OCI-LY1 (cell line): ENCODE data around the gene PLPP7.

Source experiments
- H2AFZ ChIP-seq: fragments of 200-600 bp; sonication (generic), shearing (Covaris generic); 2 replicates; pipeline ENCODE4 v1.6.0; 2014; ENCODE audit warnings: antibody characterized with exemption, mild to moderate bottlenecking, low read length
- H3F3A ChIP-seq: fragments of 200-600 bp; sonication (generic), shearing (Covaris generic); 2 replicates; pipeline ENCODE4 v1.6.0; 2014; ENCODE audit warnings: mild to moderate bottlenecking, antibody characterized with exemption, low read length, moderate library complexity; ENCODE audit not compliant: insufficient read depth
- H3K27ac ChIP-seq: fragments of 200-600 bp; sonication (generic); 2 replicates; pipeline ENCODE4 v1.5.1; 2014; ENCODE audit warnings: low read length, mixed run types, mild to moderate bottlenecking, low read depth; ENCODE audit not compliant: poor library complexity, severe bottlenecking
- H3K27me3 ChIP-seq: fragments of 200-600 bp; sonication (generic); 2 replicates; pipeline ENCODE4 v1.6.0; 2014; ENCODE audit warnings: antibody characterized with exemption, mild to moderate bottlenecking, low read length, moderate library complexity; ENCODE audit not compliant: insufficient read depth
- H3K36me3 ChIP-seq: fragments of 200-600 bp; sonication (generic); 2 replicates; pipeline ENCODE4 v1.6.1; 2014; ENCODE audit warnings: mild to moderate bottlenecking, antibody characterized with exemption, low read length, moderate library complexity, mixed read lengths; ENCODE audit not compliant: insufficient read depth
- H3K4me1 ChIP-seq: fragments of 200-600 bp; sonication (generic); 2 replicates; pipeline ENCODE4 v1.5.1; 2014; ENCODE audit warnings: mild to moderate bottlenecking, low read length, moderate library complexity; ENCODE audit not compliant: insufficient read depth, severe bottlenecking
- H3K4me2 ChIP-seq: fragments of 200-600 bp; sonication (generic), shearing (Covaris generic); 2 replicates; pipeline ENCODE4 v1.6.1; 2014; ENCODE audit warnings: low read length
- H3K4me3 ChIP-seq: fragments of 200-600 bp; sonication (generic); 2 replicates; pipeline ENCODE4 v1.5.1; 2014; ENCODE audit warnings: low read length, low read depth, mild to moderate bottlenecking, mixed read lengths; ENCODE audit not compliant: poor library complexity, severe bottlenecking
- H3K79me2 ChIP-seq: fragments of 200-600 bp; shearing (Covaris generic); 2 replicates; pipeline ENCODE4 v1.6.1; 2016; ENCODE audit warnings: mixed run types, low read length, mixed read lengths; ENCODE audit not compliant: insufficient read depth
- H3K9ac ChIP-seq: fragments of 200-600 bp; sonication (generic), shearing (Covaris generic); 2 replicates; pipeline ENCODE4 v1.6.1; 2014; ENCODE audit warnings: mild to moderate bottlenecking, low read length, mixed read lengths
- H3K9me2 ChIP-seq: fragments of 200-600 bp; sonication (generic), shearing (Covaris generic); 2 replicates; pipeline ENCODE4 v1.6.1; 2014; ENCODE audit warnings: low read depth, mild to moderate bottlenecking, low read length, mixed read lengths
- H3K9me3 ChIP-seq: fragments of 200-600 bp; shearing (Covaris generic); 2 replicates; pipeline ENCODE4 v1.6.1; 2014; ENCODE audit warnings: low read length, mixed read lengths
- H4K20me1 ChIP-seq: fragments of 200-600 bp; sonication (generic), shearing (Covaris generic); 2 replicates; pipeline ENCODE4 v1.6.0; 2016; ENCODE audit warnings: mild to moderate bottlenecking, low read length; ENCODE audit not compliant: insufficient read depth
- CTCF ChIP-seq: fragments of 200-600 bp; sonication (generic), shearing (Covaris generic); IDR thresholded peaks from 2 replicates; pipeline ENCODE4 v1.5.1; 2017; ENCODE audit warnings: mild to moderate bottlenecking, antibody characterized with exemption, low read length, moderate library complexity, mixed read lengths
- EZH2 ChIP-seq: fragments of 200-600 bp; sonication (generic), shearing (Covaris generic); IDR thresholded peaks from 2 replicates; pipeline ENCODE4 v1.8.0; 2017; ENCODE audit warnings: borderline replicate concordance, mixed run types, mild to moderate bottlenecking, antibody characterized with exemption, low read length, moderate library complexity, mixed read lengths

PLPP7 gene

GRCh38 chr9:131258186-131258585 is 31.3 kb upstream of the PLPP7 start:
- H3K27me3 ChIP-seq, result no peaks in the 10 kb centered on the region
- H3K4me2 ChIP-seq, result no peak overlapping the region
- no peak overlapping the region for H3K27ac ChIP-seq
- H2AFZ ChIP-seq, result no peak overlapping the region
- H3K79me2 ChIP-seq, result no peaks in the 10 kb centered on the region
- 0 out of 2 replicates have a peak, but pooled peaks cover 5% of the 10 kb centered on the region for H3K36me3 ChIP-seq
- H3K9me2 ChIP-seq, result no peaks in the 10 kb centered on the region
- TF ChIP-seq CTCF (no peak), EZH2 (no peak)
- H3K4me3 ChIP-seq, result no peak overlapping the region
- peaks cover 45% of the 10 kb centered on the region for H3K4me1 ChIP-seq
- H4K20me1 ChIP-seq, result no peaks in the 10 kb centered on the region
- peaks cover 3% of the 10 kb centered on the region; the same call in 1 of the 2 replicates for H3F3A ChIP-seq
- H3K9ac ChIP-seq, result no peak overlapping the region
- no peaks in the 10 kb centered on the region for H3K9me3 ChIP-seq

GRCh38 chr9:131258698-131259431 is 30.7 kb upstream of the PLPP7 start:
- Histone ChIP-seq H3K36me3 (0 out of 2 replicates have a peak, but pooled peaks cover 5% of the 10 kb centered on the region), H3K79me2 (no peaks in the 10 kb centered on the region), H3K27ac (no peak overlapping the region), H2AFZ (no peak overlapping the region), H3K9me3 (no peaks in the 10 kb centered on the region), H3F3A (no peaks in the 10 kb centered on the region), H3K4me1 (peaks cover 39% of the 10 kb centered on the region), H4K20me1 (no peaks in the 10 kb centered on the region), H3K27me3 (no peaks in the 10 kb centered on the region), H3K4me3 (no peak overlapping the region), H3K9me2 (no peaks in the 10 kb centered on the region), H3K9ac (no peak overlapping the region), H3K4me2 (no peak overlapping the region)
- TF ChIP-seq CTCF (no peak), EZH2 (no peak)

GRCh38 chr9:131259432-131259898 is 30.1 kb upstream of the PLPP7 start:
- no peak overlapping the region for H3K9ac ChIP-seq

More at GRCh38 chr9:131259432-131259898, 30.1 kb upstream of the PLPP7 start:
- Histone ChIP-seq H3K4me1 (peaks cover 33% of the 10 kb centered on the region), H3K36me3 (0 out of 2 replicates have a peak, but pooled peaks cover 5% of the 10 kb centered on the region), H3F3A (no peaks in the 10 kb centered on the region), H3K79me2 (no peaks in the 10 kb centered on the region), H3K27me3 (no peaks in the 10 kb centered on the region), H3K9me2 (no peaks in the 10 kb centered on the region), H3K4me2 (no peak overlapping the region), H2AFZ (no peak overlapping the region), H3K27ac (no peak overlapping the region), H3K9me3 (no peaks in the 10 kb centered on the region), H4K20me1 (no peaks in the 10 kb centered on the region), H3K4me3 (no peak overlapping the region)
- TF ChIP-seq EZH2 (no peak), CTCF (no peak)
